HTR-8/SVneo (cell line): Measurements from ENCODE around the gene OR4D10.

ENCODE experiments used
- DNase-seq: peaks from one replicate; pipeline ENCODE4 v3.0.0; 2011; ENCODE audit warnings: low spot score, mixed read lengths; ENCODE audit not compliant: insufficient read length
- FAIRE-seq: peaks from 2 replicates; lab custom pipeline; 2011; peaks lifted over from hg19 to GRCh38; lab: Jason Lieb, UNC

Gene OR4D10

DNA sequence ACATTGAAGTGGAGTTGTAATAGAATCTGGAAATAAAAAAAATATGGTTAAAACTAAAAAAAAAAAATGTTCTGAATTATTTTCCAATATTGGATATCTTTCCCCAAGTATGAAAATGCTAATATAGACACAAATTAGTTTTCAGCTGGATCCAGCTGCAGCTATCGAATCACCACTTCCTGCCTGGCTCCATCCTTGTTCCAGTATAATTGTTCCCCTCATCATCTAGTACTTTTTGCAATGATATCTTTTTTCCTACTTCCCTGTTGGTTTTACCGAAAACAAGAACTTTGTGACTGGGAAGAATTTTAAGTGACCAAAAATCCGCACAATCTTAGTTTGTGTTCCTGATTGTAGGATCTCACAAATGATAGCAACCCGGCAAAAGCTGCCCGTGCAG lies 47.6 kb downstream of the OR4D10 start:
- FAIRE-seq (no peak), DNase-seq (no peak)

DNA sequence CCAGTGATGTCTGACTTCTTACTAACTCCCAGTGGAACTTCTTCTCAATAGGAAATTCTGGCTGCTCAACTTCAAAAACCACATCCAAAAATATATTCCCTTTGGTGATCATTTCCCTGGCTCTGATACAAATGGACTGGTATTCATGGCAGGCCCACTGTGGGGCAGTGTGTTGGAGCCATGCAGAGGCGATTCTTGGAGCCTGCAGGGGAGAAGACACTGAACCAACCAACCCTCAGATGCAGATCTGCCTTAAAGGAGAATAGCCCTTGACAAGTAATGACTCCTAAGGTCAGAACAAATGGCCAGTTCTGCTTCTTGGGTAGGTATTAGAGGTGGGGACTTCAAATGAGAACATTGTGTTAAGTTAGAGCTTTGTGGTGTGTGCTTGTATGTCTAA lies 50.4 kb downstream of the OR4D10 start:
- FAIRE-seq, result no peak

DNA sequence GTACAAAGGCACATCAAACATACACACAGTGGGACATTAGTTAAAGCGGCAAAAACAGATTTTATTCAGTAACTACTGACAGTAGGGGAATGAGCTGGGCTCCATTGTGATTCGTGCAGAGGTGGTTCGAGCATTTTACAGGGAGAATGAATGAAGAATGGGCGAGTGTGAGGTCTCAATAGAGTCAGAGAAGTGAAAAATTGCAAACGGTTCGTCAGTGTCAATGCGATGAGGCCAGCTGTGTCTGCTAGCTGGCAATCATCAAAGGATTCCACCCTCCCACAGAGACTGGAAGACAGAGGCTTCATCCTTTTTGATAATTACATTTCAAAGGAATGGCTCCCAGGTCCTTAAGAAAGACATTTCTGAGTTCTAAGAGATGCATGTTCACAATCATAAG lies 55.6 kb downstream of the OR4D10 start:
- FAIRE-seq, result no peak
- DNase-seq, result no peak

More for the DNA sequence above, 50.4 kb downstream of the OR4D10 start:
- DNase-seq, result no peak
